SK-N-SH (cell line): Measurements from ENCODE around the gene FTO. TPM values are rescaled to one million over a fixed set of nuclear protein-coding genes. Genes with fewer than 3 reads are reported as not detected.
A peak's percentile ranks its signal among the peaks of the same experiment; 100 is the strongest.

ENCODE experiments used
- CTCF ChIA-PET: fragments of 300-600, 350-600 bp; formaldehyde crosslinking; extraction: SDS; loops from one replicate; lab custom pipeline; 2021; lab: Yijun Ruan, JAX
- POLR2A ChIA-PET: fragments of 350-600 bp; sonication (Branson Sonifier 250); formaldehyde crosslinking; extraction: SDS; loops from one replicate; lab custom pipeline; 2020; ENCODE audit warnings: antibody characterized with exemption, inconsistent platforms; lab: Yijun Ruan, JAX
- DNase-seq: peaks from one replicate; pipeline ENCODE4 v3.0.0; 2012
- H2AFZ ChIP-seq: fragments of 200-600 bp; sonication (generic); 2 replicates; pipeline ENCODE4 v1.8.1; 2016; ENCODE audit warnings: antibody characterized with exemption, mild to moderate bottlenecking, low read depth
- H3F3A ChIP-seq: fragments of 200-600 bp; sonication (generic); replicated peaks from 2 replicates; pipeline ENCODE3; 2016; ENCODE audit warnings: antibody characterized with exemption, mild to moderate bottlenecking; ENCODE audit not compliant: insufficient read depth
- H3K27ac ChIP-seq, 2 experiments: fragments of 200-500 bp in 1 of 2; fragments of 200-600 bp in 1 of 2; sonication (Bioruptor generic) in 1 of 2; sonication (generic), shearing (Covaris generic) in 1 of 2; 2 replicates each; pipeline versions ENCODE4 v1.5.1 to v1.6.1; 2014 to 2016; ENCODE audit warnings: low read depth in 2 of 2, inconsistent platforms in 1 of 2, low read length in 1 of 2, mild to moderate bottlenecking in 1 of 2, mixed read lengths in 1 of 2
- H3K27me3 ChIP-seq: fragments of 200-600 bp; sonication (generic), shearing (Covaris generic); 2 replicates; pipeline ENCODE4 v1.6.1; 2016; ENCODE audit warnings: mixed run types; ENCODE audit not compliant: insufficient read depth
- H3K36me3 ChIP-seq, 2 experiments: fragments of 200-500 bp in 1 of 2; fragments of 200-600 bp in 1 of 2; sonication (Bioruptor generic) in 1 of 2; sonication (generic) in 1 of 2; replicated peaks in 1 of 2; 2 replicates each; pipeline versions ENCODE3 to v1.5.1; 2014 to 2016; ENCODE audit warnings: low read length in 1 of 2, mild to moderate bottlenecking in 1 of 2; ENCODE audit not compliant: insufficient read depth in 2 of 2, control insufficient read depth in 1 of 2
- H3K4me1 ChIP-seq, 2 experiments: fragments of 200-500 bp in 1 of 2; fragments of 200-600 bp in 1 of 2; sonication (Bioruptor generic) in 1 of 2; sonication (generic), shearing (Covaris generic) in 1 of 2; 2 replicates each; pipeline versions ENCODE4 v1.5.1 to v1.6.1; 2014 to 2016; ENCODE audit warnings: low read depth in 1 of 2, low read length in 1 of 2, mixed run types in 1 of 2; ENCODE audit not compliant: insufficient read depth in 2 of 2, control insufficient read depth in 1 of 2
- H3K4me2 ChIP-seq: fragments of 200-600 bp; sonication (generic), shearing (Covaris generic); 2 replicates; pipeline ENCODE4 v1.6.1; 2017; ENCODE audit warnings: mixed run types
- H3K4me3 ChIP-seq, 2 experiments: fragments of 200-500 bp in 1 of 2; fragments of 200-600 bp in 1 of 2; sonication (Bioruptor generic) in 1 of 2; sonication (generic), shearing (Covaris generic) in 1 of 2; 2 replicates each; pipeline versions ENCODE4 v1.5.1 to v1.8.1; 2014 to 2016; ENCODE audit warnings: low read depth in 2 of 2, inconsistent platforms in 1 of 2, low read length in 1 of 2, mild to moderate bottlenecking in 1 of 2, mixed read lengths in 1 of 2, moderate library complexity in 1 of 2
- H3K79me2 ChIP-seq: fragments of 200-600 bp; sonication (generic); 2 replicates; pipeline ENCODE4 v1.8.1; 2017; ENCODE audit warnings: mild to moderate bottlenecking; ENCODE audit not compliant: insufficient read depth
- H3K9ac ChIP-seq: fragments of 200-600 bp; sonication (generic); 2 replicates; pipeline ENCODE4 v1.6.1; 2017; ENCODE audit warnings: mixed run types
- H3K9me2 ChIP-seq: fragments of 200-600 bp; sonication (generic); 2 replicates; pipeline ENCODE4 v1.6.1; 2017; ENCODE audit warnings: mixed run types
- H3K9me3 ChIP-seq: fragments of 200-600 bp; sonication (generic); 2 replicates; pipeline ENCODE4 v1.6.1; 2017; ENCODE audit warnings: mixed run types, mild to moderate bottlenecking, moderate library complexity
- H4K20me1 ChIP-seq: fragments of 200-600 bp; sonication (generic); 2 replicates; pipeline ENCODE4 v1.6.1; 2017; ENCODE audit warnings: mild to moderate bottlenecking, mixed run types; ENCODE audit not compliant: insufficient read depth
- FOSL2 ChIP-seq: IDR thresholded peaks from 2 replicates; pipeline ENCODE4 v1.4.0; 2012; ENCODE audit warnings: low read depth, mild to moderate bottlenecking, moderate library complexity, borderline replicate concordance
- FOXM1 ChIP-seq: IDR thresholded peaks from 2 replicates; pipeline ENCODE4 v1.4.0; 2012; ENCODE audit warnings: low read depth, mild to moderate bottlenecking
- GABPA ChIP-seq: IDR thresholded peaks from 2 replicates; pipeline ENCODE4 v1.4.0; 2012; ENCODE audit warnings: low read depth, mild to moderate bottlenecking
- JUND ChIP-seq: IDR thresholded peaks from 2 replicates; pipeline ENCODE4 v1.4.0; 2012
- MEF2A ChIP-seq: IDR thresholded peaks from 2 replicates; pipeline ENCODE4 v1.4.0; 2012; ENCODE audit warnings: low read depth, borderline replicate concordance
- NRF1 ChIP-seq: IDR thresholded peaks from 2 replicates; pipeline ENCODE4 v1.6.1; 2012; ENCODE audit warnings: low read depth, mild to moderate bottlenecking, low read length
- RFX5 ChIP-seq: IDR thresholded peaks from 2 replicates; pipeline ENCODE4 v1.6.1; 2012; ENCODE audit warnings: mild to moderate bottlenecking, improper control_type of control experiment, low read length
- SMC3 ChIP-seq: IDR thresholded peaks from 2 replicates; pipeline ENCODE4 v1.6.1; 2012; ENCODE audit warnings: low read depth, low read length, improper control_type of control experiment
- TAF1 ChIP-seq: IDR thresholded peaks from 2 replicates; pipeline ENCODE4 v1.6.1; 2012; ENCODE audit warnings: low read depth, mild to moderate bottlenecking, low read length, moderate library complexity, borderline replicate concordance
- TEAD4 ChIP-seq: IDR thresholded peaks from 2 replicates; pipeline ENCODE4 v1.4.0; 2012; ENCODE audit warnings: mild to moderate bottlenecking, borderline replicate concordance; ENCODE audit not compliant: insufficient read depth
- YY1 ChIP-seq: IDR thresholded peaks from 2 replicates; pipeline ENCODE4 v1.4.0; 2012; ENCODE audit warnings: low read depth, mild to moderate bottlenecking
- WGBS: methylation state at CpG from one replicate; pipeline ENCODE4 v1.1.6; 2017; ENCODE audit warnings: low lambda C conversion rate; 5-methylcytosine and 5-hydroxymethylcytosine counted together
- polyA plus RNA-seq, 3 experiments: library from polyadenylated mRNA; depleted of rRNA; stranded (reverse); fragments of >200 nt; gene quantifications; 2 replicates each; pipeline ENCODE4 v1.2.3, GENCODE V29; 2012
- TF ChIP-seq, protein P1 (sequence below): IDR thresholded peaks from 2 replicates; pipeline ENCODE4; 2012
- TF ChIP-seq, protein P2 (sequence below): IDR thresholded peaks from 2 replicates; pipeline ENCODE4 v1.4.0; 2012; ENCODE audit warnings: low read depth, borderline replicate concordance
- TF ChIP-seq, protein P3 (sequence below): fragments of 200-600 bp; sonication (generic); IDR thresholded peaks from 2 replicates; pipeline ENCODE4 v1.6.1; 2017; ENCODE audit warnings: antibody characterized with exemption, mild to moderate bottlenecking, moderate library complexity
- TF ChIP-seq, protein P4 (sequence below): IDR thresholded peaks from 2 replicates; pipeline ENCODE4 v1.6.1; 2012; ENCODE audit warnings: mild to moderate bottlenecking, low read depth, low read length, moderate library complexity

The FTO gene
- polyA plus RNA-seq, 1 of the 3 experiments (the other 2 are of a cell fraction): 41.2 TPM

DNA sequence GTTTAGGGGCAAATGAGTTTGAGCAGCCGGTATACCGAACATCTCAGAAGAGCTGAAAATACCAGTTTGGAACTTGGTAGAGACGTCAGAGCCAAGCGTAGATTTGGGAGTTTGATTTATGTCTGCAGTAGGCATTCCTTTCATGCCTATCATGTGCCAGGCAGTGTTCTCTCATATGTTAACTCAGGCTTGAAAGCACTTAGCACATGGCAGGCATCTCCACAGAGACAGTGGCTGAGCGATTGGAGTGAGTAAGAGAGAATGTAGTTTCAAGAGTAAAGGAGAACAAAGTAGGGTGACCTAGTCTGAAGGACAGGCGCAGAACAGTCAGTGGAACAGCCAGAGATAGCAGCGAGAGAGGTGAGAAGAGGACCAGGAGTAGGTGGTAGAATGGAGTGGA is 207.0 kb downstream of the FTO start:
- H3F3A ChIP-seq: no peaks in the 10 kb centered on the region
- H3K9ac ChIP-seq: no peak overlapping the region
- H3K9me3 ChIP-seq: no peaks in the 10 kb centered on the region
- no peaks in the 10 kb centered on the region for H3K79me2 ChIP-seq
- H3K36me3 ChIP-seq: no peaks in the 10 kb centered on the region
- ChIA-PET POLR2A (no interaction called here), CTCF (interaction anchor here (1.3 to 1.8 kb wide), 3 partner anchors 10 to 18 kb away, joined by 3 to 5 read pairs (median 5); no protein-coding TSS in a partner anchor)
- WGBS: 92% methylated on average over 7 of the region's 7 CpGs
- H3K27me3 ChIP-seq: no peaks in the 10 kb centered on the region
- no peaks in the 10 kb centered on the region for H4K20me1 ChIP-seq
- no peak overlapping the region for H3K4me3 ChIP-seq
- H3K4me1 ChIP-seq: peaks cover 0 to 16% of the 10 kb centered on the region in 2 experiments; a peak in 2 of 4 replicates
- H3K27ac ChIP-seq: no peak overlapping the region
- H2AFZ ChIP-seq: no peak overlapping the region
- H3K4me2 ChIP-seq: no peak overlapping the region
- DNase-seq: no peak
- TF ChIP-seq, protein P1, sequence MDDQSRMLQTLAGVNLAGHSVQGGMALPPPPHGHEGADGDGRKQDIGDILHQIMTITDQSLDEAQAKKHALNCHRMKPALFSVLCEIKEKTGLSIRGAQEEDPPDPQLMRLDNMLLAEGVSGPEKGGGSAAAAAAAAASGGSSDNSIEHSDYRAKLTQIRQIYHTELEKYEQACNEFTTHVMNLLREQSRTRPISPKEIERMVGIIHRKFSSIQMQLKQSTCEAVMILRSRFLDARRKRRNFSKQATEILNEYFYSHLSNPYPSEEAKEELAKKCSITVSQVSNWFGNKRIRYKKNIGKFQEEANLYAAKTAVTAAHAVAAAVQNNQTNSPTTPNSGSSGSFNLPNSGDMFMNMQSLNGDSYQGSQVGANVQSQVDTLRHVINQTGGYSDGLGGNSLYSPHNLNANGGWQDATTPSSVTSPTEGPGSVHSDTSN: peak; percentile 34
- no peak for TF ChIP-seq NRF1
- H3K9me2 ChIP-seq: no peaks in the 10 kb centered on the region

DNA sequence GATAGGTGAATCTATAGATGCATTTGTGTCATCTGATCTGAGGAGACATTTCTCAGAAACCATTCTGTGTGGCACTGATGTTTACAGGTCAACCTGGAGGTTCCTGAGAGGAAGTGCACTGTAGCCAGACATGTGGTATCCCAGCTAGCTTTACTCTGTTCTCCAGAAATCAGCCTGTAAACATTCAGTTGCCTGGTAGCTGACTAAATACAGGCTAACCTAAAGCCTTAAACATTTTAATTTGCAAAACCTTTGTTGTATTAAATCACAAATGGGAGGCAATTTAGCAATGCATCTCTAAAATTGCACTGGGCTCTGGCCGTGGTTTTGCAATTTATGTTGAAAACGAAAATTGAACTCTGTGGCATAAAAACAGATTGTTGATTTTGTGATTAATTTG is 207.6 kb downstream of the FTO start:
- no peak for TF ChIP-seq FOXM1
- TF ChIP-seq, protein P2, sequence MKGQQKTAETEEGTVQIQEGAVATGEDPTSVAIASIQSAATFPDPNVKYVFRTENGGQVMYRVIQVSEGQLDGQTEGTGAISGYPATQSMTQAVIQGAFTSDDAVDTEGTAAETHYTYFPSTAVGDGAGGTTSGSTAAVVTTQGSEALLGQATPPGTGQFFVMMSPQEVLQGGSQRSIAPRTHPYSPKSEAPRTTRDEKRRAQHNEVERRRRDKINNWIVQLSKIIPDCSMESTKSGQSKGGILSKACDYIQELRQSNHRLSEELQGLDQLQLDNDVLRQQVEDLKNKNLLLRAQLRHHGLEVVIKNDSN: no peak
- TF ChIP-seq RFX5: no peak
- no peak for TF ChIP-seq NRF1
- TF ChIP-seq SMC3: no peak
- CTCF ChIA-PET: interaction anchor here (1.3 to 1.8 kb wide), 4 partner anchors 9 to 19 kb away, joined by 3 to 5 read pairs (median 5); no protein-coding TSS in a partner anchor

DNA sequence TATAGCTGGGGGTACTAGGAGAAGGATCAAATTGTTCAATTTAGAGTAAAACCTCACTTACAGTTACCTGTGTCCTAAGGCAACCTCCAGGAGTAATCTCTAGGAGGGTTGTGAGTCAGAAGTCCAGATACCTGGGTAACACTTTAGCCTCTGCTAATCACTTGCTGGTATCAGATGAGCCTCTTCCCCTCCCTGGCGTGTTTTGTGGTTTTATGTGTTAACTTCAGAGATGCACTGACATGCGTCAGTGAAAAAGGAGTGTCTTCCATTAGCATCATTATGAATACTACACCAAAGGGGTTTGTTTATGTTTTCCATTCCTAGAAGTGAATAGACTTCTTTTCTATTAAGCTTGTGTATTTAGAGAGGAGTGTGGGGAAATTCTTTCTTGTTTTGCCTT is 208.2 kb downstream of the FTO start:
- Histone ChIP-seq H3K27me3 (no peaks in the 10 kb centered on the region), H3K4me2 (no peak overlapping the region), H3F3A (no peaks in the 10 kb centered on the region), H3K9me3 (no peaks in the 10 kb centered on the region), H4K20me1 (no peaks in the 10 kb centered on the region), H3K9me2 (no peaks in the 10 kb centered on the region), H3K79me2 (no peaks in the 10 kb centered on the region), H3K36me3 (no peaks in the 10 kb centered on the region), H2AFZ (no peak overlapping the region), H3K4me1 (peaks cover 0 to 16% of the 10 kb centered on the region in 2 experiments; a peak in 2 of 4 replicates), H3K9ac (no peak overlapping the region), H3K4me3 (no peak overlapping the region), H3K27ac (no peak overlapping the region)
- WGBS: 97% methylated on average over 2 of the region's 2 CpGs
- POLR2A ChIA-PET: no interaction called here
- no peak for DNase-seq
- CTCF ChIA-PET: interaction anchor here (1.3 to 1.8 kb wide), 4 partner anchors 9 to 20 kb away, joined by 3 to 5 read pairs (median 5); no protein-coding TSS in a partner anchor
- no peak for TF ChIP-seq JUND
- TF ChIP-seq YY1: no peak
- TF ChIP-seq TEAD4: no peak
- TF ChIP-seq SMC3: no peak
- no peak for TF ChIP-seq TAF1
- TF ChIP-seq GABPA: no peak
- TF ChIP-seq MEF2A: no peak
- TF ChIP-seq, protein P3, sequence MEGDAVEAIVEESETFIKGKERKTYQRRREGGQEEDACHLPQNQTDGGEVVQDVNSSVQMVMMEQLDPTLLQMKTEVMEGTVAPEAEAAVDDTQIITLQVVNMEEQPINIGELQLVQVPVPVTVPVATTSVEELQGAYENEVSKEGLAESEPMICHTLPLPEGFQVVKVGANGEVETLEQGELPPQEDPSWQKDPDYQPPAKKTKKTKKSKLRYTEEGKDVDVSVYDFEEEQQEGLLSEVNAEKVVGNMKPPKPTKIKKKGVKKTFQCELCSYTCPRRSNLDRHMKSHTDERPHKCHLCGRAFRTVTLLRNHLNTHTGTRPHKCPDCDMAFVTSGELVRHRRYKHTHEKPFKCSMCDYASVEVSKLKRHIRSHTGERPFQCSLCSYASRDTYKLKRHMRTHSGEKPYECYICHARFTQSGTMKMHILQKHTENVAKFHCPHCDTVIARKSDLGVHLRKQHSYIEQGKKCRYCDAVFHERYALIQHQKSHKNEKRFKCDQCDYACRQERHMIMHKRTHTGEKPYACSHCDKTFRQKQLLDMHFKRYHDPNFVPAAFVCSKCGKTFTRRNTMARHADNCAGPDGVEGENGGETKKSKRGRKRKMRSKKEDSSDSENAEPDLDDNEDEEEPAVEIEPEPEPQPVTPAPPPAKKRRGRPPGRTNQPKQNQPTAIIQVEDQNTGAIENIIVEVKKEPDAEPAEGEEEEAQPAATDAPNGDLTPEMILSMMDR: no peak
- no peak for TF ChIP-seq FOSL2
- TF ChIP-seq, protein P4, sequence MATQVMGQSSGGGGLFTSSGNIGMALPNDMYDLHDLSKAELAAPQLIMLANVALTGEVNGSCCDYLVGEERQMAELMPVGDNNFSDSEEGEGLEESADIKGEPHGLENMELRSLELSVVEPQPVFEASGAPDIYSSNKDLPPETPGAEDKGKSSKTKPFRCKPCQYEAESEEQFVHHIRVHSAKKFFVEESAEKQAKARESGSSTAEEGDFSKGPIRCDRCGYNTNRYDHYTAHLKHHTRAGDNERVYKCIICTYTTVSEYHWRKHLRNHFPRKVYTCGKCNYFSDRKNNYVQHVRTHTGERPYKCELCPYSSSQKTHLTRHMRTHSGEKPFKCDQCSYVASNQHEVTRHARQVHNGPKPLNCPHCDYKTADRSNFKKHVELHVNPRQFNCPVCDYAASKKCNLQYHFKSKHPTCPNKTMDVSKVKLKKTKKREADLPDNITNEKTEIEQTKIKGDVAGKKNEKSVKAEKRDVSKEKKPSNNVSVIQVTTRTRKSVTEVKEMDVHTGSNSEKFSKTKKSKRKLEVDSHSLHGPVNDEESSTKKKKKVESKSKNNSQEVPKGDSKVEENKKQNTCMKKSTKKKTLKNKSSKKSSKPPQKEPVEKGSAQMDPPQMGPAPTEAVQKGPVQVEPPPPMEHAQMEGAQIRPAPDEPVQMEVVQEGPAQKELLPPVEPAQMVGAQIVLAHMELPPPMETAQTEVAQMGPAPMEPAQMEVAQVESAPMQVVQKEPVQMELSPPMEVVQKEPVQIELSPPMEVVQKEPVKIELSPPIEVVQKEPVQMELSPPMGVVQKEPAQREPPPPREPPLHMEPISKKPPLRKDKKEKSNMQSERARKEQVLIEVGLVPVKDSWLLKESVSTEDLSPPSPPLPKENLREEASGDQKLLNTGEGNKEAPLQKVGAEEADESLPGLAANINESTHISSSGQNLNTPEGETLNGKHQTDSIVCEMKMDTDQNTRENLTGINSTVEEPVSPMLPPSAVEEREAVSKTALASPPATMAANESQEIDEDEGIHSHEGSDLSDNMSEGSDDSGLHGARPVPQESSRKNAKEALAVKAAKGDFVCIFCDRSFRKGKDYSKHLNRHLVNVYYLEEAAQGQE: no peak

More for the DNA sequence above, 207.6 kb downstream of the FTO start:
- no peak overlapping the region for H3K27ac ChIP-seq
- H3F3A ChIP-seq: no peaks in the 10 kb centered on the region
- WGBS: 84% methylated on average over 2 of the region's 2 CpGs
- H3K4me3 ChIP-seq: no peak overlapping the region
- H3K4me2 ChIP-seq: no peak overlapping the region
- no peaks in the 10 kb centered on the region for H3K27me3 ChIP-seq
- H3K9me2 ChIP-seq: no peaks in the 10 kb centered on the region
- no peaks in the 10 kb centered on the region for H3K79me2 ChIP-seq
- peaks cover 0 to 16% of the 10 kb centered on the region in 2 experiments; a peak in 2 of 4 replicates for H3K4me1 ChIP-seq
- no peak overlapping the region for H2AFZ ChIP-seq
- POLR2A ChIA-PET: no interaction called here
- no peaks in the 10 kb centered on the region for H3K36me3 ChIP-seq
- H3K9ac ChIP-seq: no peak overlapping the region
- no peaks in the 10 kb centered on the region for H3K9me3 ChIP-seq
- no peaks in the 10 kb centered on the region for H4K20me1 ChIP-seq
- DNase-seq: no peak
